HS-27A (cell line): Measurements from ENCODE around the gene ZNF839.
"Not testable (repeated sequence)": the region's sequence is repeated elsewhere in the genome, so short reads cannot be mapped to it uniquely, and the experiment has no call there.

ENCODE experiments used
- DNase-seq: peaks from one replicate; pipeline ENCODE4 v3.0.0-alpha.2; 2012; ENCODE audit warnings: low read depth, missing footprints

Gene ZNF839

DNA sequence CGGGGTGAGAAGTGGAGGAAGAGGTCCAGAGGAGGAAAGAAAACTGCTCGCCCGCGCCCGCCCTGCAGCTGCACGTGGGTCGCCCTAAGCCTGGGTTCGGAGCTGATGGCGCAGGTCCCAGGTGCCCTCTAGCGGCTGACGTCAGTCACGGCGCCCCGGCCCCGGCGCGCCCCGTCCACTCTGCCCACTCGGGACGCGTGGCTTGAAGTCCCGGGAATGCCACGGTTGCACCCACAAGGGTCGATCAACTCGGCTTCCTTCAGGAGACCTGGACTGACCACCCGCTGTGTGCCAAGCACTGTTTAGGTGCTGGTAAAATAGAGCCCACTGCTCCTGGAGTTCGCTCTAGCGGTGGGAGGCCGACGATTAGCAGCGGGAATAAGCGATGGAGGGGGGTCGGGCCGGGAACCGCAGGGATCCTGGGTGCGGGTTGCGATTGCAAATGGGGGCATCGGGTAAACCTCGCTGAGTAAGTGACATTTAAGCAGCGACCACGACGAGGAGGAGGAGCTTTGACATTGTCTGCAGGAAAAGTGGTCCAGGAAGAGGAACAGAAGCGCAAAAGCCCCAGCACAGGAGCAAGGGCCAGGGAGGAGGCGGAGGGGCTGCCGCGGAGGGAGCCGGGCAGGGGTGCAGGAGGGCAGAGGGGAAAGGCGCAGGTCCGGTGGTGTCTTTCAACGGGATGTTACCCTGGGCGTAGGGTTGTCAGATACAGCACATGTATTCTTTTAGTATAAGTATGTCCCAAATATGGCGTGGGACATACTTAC, 5.1 kb upstream of the ZNF839 start:
- no peak for DNase-seq

DNA sequence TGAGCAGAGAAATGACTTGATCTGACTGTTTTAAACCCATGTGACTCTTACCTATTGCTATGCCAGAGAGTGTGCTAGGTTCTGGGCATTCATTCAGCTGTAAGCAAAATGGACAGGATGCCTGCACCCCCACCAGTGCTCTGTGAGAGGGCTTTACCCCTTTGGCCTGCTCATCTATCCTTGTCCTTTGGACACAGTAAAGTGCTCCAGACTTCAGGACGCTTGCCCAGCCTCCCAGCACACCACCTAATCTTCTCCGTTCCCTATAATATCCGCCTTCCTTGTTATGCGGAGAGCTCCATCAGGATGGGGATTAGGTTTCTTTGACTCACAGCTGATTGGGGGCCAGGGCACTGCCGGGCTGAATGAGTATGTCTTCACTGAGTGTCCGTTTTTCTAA, 4.4 kb upstream of the ZNF839 start:
- no peak for DNase-seq

DNA sequence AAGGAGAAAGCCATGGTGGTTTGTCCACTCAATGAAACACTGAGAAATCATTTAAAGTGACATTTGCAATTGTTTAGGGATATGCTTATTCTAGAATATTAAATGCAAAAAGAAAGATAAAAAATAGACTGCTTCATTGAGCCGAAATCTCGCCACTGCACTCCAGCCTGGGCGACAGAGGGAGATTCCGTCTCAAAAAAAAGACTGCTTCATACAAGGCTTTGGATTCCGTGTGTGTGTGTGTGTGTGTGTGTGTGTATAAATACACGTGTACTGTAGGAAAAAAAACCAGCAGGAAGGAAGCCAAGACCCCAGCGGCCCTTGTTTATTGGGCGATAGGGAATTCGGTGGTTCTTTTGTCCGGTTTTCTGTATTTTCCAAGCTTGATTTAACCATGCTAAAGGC, 3.2 kb upstream of the ZNF839 start:
- DNase-seq, result no peak

DNA sequence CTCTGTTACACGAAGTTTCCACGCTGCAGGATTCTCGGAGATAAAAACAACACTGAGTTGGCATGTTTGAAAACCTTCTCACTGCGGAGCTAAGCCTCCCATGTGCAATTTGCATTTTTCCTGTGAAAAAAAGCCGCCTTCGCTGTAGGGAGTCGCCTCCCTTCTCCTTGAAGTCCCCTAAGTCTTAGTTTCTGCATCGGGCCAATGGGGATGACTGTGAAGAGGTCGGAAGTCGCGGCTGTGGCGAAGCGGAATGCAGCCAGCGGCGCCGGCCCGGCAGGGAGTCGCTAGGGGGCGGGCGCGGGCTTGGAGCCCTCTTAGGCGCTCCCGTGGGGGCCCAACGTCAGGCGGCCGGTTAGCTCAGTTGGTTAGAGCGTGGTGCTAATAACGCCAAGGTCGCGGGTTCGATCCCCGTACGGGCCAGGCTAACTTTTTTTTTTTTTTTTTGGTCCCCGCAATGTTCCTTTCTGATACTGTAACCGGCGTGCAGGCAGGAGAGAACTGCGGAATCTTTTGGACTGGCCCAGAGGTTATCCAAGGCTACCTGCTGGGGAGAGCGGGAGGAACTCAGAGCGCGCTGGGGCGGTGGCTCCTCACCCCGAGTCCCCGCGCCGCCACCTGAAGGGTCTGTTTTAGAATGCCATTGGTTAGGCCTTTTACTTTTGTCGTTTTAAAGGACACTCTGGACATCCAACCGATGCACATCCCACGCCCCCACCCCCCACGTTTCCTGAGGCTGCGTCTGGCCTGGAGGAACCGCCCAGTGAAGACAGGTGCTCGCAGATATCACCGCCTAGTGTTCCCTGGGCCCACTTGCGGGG, 2.6 kb upstream of the ZNF839 start:
- DNase-seq, result peak; percentile 75

DNA sequence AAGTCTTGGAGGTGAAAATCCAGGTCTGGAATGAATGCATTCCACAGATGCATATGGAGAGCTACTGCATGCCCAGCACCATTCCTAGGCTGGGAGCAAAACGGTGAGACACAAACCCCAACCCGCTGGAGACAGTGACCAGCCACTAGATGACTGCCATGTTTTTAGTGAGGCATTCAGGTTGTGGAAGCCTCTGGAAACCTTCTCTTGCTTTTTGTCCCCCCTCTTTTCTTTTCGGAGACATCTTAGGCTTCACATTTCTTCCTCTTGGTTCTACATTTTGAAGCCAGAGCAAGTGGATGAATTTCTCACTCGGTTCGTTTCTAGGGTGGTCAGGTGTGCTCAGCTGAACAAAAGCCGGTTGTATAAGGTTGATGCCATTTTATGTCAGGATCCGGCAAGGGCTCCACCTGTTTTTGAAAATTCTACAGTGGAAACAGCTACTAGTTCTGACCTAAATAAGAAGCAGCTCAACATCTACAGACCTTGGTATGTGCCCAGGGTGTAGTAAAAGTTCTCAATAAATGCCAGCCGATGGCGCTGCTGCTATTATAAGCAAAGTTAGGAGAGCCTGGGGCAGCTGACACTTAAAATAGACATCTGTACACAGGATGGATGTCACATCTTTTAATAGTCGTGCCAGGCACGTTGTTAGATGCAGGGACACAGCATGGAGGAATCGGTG, 1.8 kb upstream of the ZNF839 start:
- no peak for DNase-seq

DNA sequence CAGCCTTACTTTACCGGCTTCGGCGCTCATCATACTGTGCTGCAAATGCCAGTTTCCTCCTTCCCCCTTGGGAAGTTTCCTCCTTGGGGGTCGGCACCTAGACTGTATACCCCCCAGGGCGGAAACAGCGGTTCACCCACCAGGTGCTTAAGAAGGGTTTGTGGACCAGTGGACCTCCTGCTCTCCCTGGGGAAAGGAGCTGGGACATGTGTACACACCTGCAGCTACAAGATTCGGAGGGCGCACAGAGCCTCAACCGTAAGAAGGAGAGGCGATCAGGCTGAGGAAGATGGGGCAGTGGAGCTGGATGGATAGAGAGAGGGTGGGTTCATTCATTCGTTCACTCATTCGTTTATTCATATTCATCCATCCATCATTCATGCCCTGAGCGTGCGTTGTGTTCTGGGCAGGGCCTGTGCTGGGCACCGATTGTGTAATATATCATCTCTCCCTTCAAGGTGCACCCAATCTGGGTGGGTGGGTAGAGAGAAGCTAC, 717 bp upstream of the ZNF839 start:
- no peak for DNase-seq

DNA sequence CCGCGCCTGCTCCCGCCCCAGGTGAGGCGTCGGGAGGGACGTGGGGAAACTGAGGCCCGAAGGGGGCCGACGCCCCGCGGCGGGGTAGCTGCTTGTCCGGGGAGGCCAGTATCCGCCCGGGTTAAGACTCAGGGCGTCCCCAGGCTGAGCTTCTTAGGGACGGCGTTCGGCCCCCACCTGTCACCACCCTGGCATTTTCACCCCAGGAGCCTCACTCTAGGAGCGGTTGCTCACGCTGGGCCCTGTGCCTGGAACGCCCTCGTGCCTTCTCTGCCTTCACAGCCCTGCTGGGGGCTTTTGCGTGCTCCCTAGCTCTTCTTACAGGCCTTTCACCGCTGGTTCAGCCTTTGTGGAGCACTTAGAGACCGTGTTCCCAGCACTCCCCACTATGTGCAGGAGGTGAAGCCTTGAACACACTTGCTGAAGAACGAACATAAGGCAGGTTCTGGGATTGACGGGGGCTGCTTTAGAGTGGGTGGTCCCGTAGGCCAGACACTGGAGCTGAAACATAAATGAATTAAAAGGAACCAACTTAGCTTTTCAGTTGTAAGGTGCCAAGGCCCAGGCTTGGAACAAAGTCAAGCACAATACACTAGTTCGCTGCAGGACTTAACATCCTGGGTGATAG, 601 bp downstream of the ZNF839 start:
- no peak for DNase-seq

DNA sequence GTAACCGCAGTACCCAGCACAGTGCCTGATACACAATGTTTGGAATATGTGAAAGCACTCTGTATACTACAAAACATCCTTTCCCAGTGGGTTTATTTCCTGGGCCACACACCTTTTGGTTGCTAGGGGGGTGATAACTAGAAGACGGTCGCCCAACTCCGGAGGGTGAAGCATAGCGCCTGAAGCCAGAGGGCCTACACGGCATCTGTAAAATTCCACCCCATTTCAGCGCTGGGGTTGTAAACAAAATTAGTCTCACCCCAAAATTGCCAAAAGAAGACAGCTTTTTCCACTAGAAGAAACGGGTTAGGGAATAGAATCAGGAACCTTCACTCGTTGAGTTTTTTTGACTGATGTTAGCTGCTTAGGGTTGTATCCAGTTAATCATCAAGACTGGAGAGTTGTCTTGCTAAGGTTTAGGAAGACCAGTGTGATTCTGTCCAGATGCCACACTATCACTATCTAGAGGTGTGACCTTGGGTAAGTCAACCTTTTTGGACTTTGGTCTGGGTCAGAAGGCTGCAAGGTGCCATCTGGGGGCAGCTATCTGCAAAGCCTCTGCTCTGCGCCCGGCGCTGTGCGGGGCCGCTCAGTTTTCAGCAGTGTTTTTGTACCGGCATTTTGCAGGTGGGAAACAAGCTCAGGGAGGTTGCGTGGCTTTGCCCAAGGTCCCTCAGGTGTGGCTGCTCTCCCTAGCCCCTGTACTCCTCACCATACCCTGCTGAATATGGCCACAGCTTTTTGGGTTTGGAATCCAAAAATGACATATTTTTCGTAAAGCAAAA, 1.3 kb downstream of the ZNF839 start:
- DNase-seq, result no peak

DNA sequence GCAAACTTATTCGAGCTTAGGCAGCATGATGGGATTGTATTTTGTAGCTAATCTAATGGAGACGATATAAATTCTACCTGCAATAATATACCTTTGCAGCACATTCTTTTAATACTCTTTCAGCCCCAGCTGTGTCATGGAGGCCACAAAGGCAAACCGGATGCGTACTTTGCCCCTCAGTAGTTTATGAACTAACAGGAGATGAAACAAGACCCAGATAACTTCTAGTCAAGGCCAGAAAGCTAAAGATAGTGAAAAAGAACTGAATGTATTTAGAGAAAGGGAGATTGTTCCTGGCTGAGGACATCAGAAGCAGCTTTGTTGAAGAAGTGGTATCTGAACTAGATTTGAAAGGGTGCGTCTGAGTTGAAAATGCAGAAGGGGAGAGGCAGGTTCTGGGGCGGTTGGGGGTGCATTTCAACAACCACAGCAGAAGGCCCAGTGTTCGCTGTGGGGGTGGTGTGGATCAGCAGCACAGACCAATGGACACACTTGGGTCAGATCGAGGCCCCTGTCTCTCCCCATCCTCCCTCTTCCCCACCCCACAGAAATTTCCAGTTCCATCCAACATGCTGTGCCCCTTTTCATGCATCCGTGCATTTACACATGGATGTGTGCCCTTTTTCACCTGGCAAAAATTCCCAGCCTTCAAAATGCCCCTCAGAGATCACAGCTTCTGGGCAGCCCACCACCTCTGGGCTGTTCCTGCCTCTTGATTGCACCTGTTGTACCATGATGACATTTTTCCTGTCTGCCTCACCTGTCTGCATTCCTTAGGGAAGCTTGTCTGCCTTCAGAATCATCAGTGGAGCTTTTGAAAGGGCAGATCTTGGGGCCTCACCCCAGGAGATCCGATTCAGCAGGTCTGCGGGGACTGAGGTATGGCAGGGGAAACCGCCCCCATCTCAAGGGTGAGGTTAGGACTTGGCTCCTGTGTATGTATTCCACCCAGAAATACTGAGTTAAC, 2.2 kb downstream of the ZNF839 start:
- no peak for DNase-seq

DNA sequence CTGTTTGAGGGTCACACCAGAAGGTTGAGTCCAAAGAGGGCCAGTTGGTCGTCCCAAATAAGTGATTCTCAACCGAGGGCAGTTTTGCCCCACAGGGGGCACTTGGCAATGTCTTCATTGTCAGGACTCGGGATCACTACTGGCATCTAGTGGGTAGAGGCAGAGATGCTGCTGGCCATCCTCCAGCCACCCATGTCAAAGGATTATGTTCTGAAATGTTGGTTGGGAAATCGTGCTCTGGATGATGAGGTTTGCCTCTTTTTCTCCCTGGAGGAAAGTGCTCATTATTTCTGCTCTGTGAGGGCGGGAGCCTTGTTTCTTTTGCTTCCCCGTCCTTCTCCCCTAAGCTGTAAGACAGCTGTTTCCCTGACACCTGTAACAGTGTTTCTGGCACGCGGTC, 3.6 kb downstream of the ZNF839 start:
- DNase-seq, result no peak

DNA sequence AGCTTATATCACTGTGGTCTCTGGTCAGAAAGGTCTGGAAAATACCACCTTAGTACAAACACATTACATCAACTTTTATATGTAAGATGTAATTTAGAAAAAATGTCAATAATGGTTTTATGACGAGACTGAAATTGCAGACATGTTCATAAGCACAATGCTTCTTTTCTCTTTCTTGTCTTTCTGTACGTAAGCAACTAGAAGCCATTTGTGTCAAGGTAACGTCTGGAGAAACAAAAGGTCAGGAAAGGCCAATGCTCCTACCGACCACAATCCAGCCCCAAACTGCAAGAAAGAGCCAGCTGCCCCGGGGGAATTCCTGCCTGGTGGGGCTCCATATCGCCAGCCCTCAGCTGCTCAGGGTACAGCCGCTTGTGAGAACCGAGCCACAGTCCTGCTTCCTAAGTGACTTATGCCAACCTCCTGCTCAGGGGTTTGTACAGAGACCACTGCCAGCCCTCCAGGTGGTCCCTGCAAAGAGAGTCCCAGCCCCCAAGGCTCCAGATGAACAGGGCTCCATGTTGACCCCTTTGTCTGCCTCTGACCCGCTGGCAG, 6.3 kb downstream of the ZNF839 start:
- no peak for DNase-seq

DNA sequence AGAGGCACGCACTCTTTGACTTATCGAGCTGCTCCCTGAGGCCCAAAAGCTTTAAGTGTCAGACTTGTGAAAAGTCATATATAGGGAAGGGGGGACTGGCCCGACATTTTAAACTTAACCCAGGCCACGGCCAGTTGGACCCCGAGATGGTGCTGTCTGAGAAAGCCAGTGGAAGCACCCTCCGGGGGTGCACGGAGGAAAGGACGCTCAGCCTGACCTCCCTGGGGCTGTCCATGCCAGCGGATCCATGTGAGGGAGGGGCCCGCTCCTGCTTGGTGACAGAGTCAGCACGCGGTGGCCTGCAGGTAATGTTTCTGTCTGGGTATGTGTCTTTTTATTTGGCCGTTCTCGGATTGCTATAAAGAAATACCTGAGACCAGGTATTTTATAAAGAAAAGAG, 7.0 kb downstream of the ZNF839 start:
- no peak for DNase-seq

DNA sequence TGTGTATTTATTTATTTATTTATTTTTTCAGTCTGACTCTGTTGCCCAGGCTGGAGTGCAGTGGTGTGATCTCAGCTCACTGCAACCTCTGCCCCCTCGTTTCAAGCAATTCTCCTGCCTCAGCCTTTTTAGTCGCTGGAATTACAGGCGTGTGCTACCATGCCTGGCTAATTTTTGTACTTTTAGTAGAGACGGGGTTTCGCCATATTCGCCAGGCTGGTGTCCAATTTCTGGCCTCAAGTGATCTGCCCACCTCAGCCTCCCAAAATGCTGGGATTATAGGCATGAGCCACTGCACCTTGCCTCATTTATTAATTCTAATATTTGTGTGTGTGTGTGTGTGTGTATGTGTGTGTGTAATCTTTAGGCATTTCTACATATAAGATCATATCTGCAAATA, 9.8 kb downstream of the ZNF839 start:
- not testable (repeated sequence) for DNase-seq

DNA sequence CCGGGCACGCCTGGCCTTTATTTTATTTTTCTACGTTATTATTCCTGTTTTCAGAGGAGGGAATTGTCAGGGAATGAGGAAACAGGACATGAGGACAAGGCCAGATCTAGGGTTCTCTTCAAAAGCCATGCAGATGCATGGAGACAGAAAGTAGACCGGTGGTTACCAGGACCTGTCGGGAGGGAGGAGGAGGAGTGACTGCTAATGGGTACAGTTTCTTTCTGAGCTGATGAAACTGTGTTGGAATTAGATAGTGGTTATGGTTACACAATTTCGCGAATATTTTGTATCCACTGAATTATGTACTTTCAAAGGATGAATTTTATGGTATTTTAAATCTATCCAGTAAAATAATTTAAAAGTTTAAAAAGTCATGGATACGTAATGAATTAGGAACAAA, 11.3 kb downstream of the ZNF839 start:
- DNase-seq, result no peak

DNA sequence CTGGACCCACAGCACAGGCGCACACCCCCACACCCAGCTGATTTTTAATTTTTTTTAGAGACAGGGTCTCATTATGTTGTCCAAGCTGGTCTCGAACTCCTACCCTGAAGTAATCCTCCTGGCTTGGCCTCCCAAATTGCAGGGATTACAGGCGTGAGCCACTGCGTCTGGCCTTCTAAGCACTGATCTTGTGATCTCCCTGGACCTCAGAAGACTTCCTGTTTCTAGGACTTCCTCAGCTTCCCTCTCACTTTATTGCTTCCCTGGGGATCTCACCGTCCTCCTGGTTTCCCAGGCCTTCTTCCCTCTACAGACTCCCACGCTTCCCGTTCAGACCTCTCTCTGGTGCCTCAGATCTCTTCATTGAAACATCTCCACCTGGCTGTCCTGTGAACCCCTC, 13.8 kb downstream of the ZNF839 start:
- DNase-seq, result no peak

DNA sequence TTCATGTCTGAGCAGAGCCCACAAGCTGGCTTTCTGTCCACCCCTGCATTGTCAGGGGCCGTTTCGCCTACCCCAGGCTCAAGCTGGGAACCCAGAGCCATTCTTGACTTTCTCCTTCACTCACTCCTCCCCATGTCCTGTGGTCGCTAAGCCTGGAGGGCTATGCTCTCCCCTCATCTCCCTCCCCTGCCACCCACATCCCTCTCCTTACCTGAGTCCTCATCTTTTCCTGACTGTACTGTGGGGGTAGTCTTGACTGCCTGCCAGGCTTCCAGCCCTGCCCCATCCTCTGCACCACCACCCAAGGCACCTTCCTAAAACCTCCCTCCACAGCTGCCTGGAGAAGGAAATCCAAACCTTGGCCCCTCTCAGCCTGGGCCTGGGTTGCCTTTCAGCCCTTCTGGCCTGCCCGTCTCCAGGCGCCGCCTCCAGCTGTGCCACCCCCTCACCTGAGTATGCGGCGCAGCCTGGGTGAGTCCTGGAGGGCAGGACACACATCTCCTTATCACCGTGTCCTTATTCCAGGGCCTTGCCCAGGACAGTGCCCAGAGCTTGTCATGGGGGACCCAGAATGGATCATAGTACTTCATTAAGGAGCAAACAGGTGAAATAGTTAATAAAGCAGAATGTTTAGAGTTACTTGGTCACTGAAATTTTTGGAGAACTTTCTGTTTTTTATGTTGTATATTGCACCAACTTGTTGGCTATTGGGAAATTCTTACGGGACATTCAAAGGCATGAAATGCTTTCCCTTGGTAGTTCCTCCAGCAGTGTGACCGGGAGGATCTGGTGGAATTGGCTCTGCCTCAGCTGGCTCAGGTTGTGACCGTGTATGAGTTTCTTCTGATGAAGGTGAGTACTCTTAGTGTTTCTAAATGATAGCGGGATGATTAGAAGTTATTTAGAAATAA, 14.5 kb downstream of the ZNF839 start:
- DNase-seq, result no peak

DNA sequence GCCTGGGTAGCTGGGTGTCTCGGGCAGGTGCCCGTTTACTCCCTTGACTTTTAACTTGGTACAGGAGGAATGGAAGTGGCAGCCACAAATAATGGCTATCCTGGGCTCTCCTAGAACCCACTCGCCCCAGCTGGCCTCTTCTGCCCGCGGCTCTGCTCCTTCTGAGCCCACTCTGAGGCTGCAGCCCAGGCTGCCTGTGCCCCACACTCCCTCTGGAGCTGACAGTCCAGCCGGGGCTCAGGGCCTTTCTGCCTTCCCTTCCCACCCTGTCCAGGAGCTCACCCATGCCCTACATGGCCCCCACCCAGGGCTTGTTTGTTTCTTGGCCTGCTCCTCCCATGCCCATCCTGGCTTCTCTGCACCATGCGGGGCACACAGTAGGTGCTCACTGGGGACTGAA, 15.6 kb downstream of the ZNF839 start:
- no peak for DNase-seq

DNA sequence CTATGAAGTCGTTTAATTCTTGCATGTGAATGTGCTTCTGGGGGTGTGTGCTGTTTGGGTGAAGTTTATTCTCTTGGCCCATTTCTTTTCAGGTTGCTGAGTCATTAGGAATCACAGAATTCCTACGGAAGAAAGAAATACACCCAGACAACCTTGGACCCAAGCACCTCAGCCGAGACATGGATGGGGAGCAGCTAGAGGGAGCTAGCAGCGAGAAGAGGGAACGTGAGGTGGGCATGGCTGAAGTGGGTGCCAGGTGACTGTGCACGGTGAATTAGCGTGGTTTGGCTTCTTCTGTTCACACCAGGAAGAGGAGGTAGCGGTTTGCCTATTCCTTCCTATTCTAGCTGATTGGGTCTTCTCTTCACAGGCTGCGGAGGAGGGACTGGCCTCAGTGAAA, 19.2 kb downstream of the ZNF839 start:
- DNase-seq, result no peak

DNA sequence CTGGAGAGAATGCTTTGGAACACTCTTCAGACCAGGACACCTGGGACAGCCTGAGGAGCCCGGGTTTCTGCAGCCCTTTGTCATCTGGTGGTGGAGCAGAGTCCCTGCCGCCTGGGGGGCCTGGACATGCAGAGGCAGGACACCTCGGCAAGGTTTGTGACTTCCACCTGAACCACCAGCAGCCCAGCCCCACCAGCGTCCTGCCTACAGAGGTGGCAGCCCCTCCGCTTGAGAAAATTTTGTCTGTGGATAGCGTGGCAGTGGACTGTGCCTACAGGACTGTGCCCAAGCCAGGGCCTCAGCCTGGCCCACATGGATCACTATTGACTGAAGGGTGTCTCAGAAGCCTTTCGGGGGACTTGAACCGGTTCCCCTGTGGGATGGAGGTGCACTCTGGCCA, 22.0 kb downstream of the ZNF839 start:
- no peak for DNase-seq
